Calu3 (cell line): Measurements from ENCODE around the gene S100A10. TPM values are rescaled to one million over a fixed set of nuclear protein-coding genes. Genes with fewer than 3 reads are reported as not detected.

Experiments used
- BruUV-seq: library from RNA; stranded (reverse); fragments of 400-500 nt; replicated peaks from 2 replicates; lab custom pipeline; 2021; lab: Mats Ljungman, UMichigan
- CTCF ChIA-PET: fragments of 300-600 bp; sonication (Branson Sonifier 250); formaldehyde crosslinking; loops from one replicate; lab custom pipeline; 2022; ENCODE audit warnings: antibody characterized with exemption; lab: Charles Lee
- DNase-seq: peaks from one replicate; pipeline ENCODE4 v3.0.0; 2022
- H3K27ac Mint-ChIP-seq: one replicate; pipeline ENCODE4 v1.8.0; 2022; ENCODE audit warnings: mixed read lengths; ENCODE audit not compliant: unreplicated experiment
- H3K27me3 Mint-ChIP-seq: one replicate; pipeline ENCODE4 v1.8.0; 2022; ENCODE audit warnings: mixed read lengths; ENCODE audit not compliant: unreplicated experiment
- H3K36me3 Mint-ChIP-seq: one replicate; pipeline ENCODE4 v1.8.0; 2022; ENCODE audit warnings: mild to moderate bottlenecking, moderate library complexity, mixed read lengths; ENCODE audit not compliant: insufficient read depth, unreplicated experiment
- H3K4me1 Mint-ChIP-seq: one replicate; pipeline ENCODE4 v1.8.0; 2022; ENCODE audit warnings: mild to moderate bottlenecking, low read depth, mixed read lengths; ENCODE audit not compliant: unreplicated experiment
- H3K4me3 Mint-ChIP-seq: one replicate; pipeline ENCODE4 v1.8.0; 2022; ENCODE audit warnings: mild to moderate bottlenecking, low read depth, moderate library complexity, mixed read lengths; ENCODE audit not compliant: unreplicated experiment
- H3K9me3 Mint-ChIP-seq: one replicate; pipeline ENCODE4 v1.8.0; 2022; ENCODE audit warnings: low read depth, mixed read lengths; ENCODE audit not compliant: unreplicated experiment
- intact Hi-C: fragments of 100-400 bp; cut with micrococcal nuclease; formaldehyde crosslinking; loops from one replicate; pipeline ENCODE4 v1.10.0; 2022; ENCODE audit not compliant: unreplicated experiment
- total RNA-seq: library from RNA; stranded (reverse); gene quantifications from 2 replicates; pipeline ENCODE4 v1.2.3, GENCODE V29; 2022
- TF ChIP-seq, protein P1 (sequence below): fragments of 200-600 bp; IDR thresholded peaks from one replicate; pipeline ENCODE4 v1.8.0; 2022; ENCODE audit warnings: antibody characterized with exemption; ENCODE audit not compliant: unreplicated experiment

The S100A10 gene
- total RNA-seq, 1 experiment from 2014 or later: 882 TPM

GRCh38 chr1:151972542-151973248 lies 21.0 kb downstream of the S100A10 start:
- no peaks in the 10 kb centered on the region for H3K27me3 Mint-ChIP-seq
- H3K36me3 Mint-ChIP-seq: peaks cover 18% of the 10 kb centered on the region
- CTCF ChIA-PET: interaction anchor here (0.9 to 1.7 kb wide), 6 partner anchors 16 to 32 kb away, joined by 3 to 9 read pairs (median 5); no protein-coding TSS in a partner anchor
- TF ChIP-seq, protein P1, sequence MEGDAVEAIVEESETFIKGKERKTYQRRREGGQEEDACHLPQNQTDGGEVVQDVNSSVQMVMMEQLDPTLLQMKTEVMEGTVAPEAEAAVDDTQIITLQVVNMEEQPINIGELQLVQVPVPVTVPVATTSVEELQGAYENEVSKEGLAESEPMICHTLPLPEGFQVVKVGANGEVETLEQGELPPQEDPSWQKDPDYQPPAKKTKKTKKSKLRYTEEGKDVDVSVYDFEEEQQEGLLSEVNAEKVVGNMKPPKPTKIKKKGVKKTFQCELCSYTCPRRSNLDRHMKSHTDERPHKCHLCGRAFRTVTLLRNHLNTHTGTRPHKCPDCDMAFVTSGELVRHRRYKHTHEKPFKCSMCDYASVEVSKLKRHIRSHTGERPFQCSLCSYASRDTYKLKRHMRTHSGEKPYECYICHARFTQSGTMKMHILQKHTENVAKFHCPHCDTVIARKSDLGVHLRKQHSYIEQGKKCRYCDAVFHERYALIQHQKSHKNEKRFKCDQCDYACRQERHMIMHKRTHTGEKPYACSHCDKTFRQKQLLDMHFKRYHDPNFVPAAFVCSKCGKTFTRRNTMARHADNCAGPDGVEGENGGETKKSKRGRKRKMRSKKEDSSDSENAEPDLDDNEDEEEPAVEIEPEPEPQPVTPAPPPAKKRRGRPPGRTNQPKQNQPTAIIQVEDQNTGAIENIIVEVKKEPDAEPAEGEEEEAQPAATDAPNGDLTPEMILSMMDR: no peak
- H3K9me3 Mint-ChIP-seq: no peaks in the 10 kb centered on the region
- peak overlapping the region; percentile 67 for H3K4me3 Mint-ChIP-seq
- peaks cover 83% of the 10 kb centered on the region for H3K4me1 Mint-ChIP-seq
- DNase-seq: peak; percentile 66
- BruUV-seq: no TSS peak
- intact Hi-C loops: loop anchor here (2.0 kb wide), 1 partner anchor 16 kb away; no protein-coding TSS in a partner anchor
- H3K27ac Mint-ChIP-seq: peak overlapping the region; percentile 96

DNA sequence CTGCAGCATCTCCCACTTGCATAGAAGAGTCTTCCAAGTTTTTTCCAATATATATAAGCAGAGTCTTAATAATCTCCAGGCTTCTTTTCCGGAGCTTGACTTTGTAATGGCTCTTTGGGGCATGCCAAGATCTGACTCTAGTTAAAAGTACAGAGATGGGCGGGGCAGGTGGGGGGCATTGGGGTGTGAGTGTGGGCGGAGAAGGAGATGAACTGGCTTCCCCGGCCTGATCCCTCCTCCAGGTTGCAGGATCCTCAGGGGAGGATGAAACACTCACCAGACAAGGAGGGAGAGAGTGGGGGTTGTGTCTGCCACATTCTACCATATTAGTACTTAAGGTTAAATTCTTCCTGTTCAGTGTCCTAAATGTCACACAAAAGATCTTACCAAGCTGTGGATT lies 23.0 kb downstream of the S100A10 start:
- Mint-ChIP-seq H3K4me1 (peaks cover 68% of the 10 kb centered on the region), H3K9me3 (no peaks in the 10 kb centered on the region), H3K36me3 (peaks cover 7% of the 10 kb centered on the region), H3K4me3 (no peak overlapping the region), H3K27me3 (no peaks in the 10 kb centered on the region), H3K27ac (no peak overlapping the region)
- DNase-seq: no peak
- TF ChIP-seq, protein P1: no peak
- no TSS peak for BruUV-seq
- CTCF ChIA-PET: interaction anchor here (1.0 to 5.8 kb wide), 5 partner anchors 25 to 43 kb away, joined by 3 to 146 read pairs (median 9); no protein-coding TSS in a partner anchor
- intact Hi-C loops: no loop called here

DNA sequence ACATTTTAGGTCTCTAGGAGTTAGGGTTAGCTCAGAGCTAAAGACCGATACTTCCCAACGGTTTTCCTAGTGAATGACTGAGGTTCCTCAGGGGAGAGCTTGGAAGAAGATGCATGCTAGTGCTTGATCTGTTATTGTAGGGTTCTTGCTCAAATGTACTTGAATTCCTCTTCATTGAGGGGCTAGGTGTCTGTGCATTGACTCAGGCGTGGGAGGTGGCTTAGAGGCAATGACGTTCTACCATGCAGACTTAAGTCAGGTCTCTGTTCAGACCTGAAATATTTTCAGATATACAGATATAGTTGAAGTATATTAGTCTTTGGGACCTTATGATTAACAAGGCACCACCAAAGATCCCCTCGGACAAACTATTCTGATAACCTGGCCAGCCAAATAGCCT lies 23.5 kb downstream of the S100A10 start:
- Mint-ChIP-seq H3K4me3 (no peak overlapping the region), H3K9me3 (no peaks in the 10 kb centered on the region), H3K27ac (no peak overlapping the region), H3K27me3 (no peaks in the 10 kb centered on the region), H3K4me1 (peaks cover 66% of the 10 kb centered on the region), H3K36me3 (peaks cover 7% of the 10 kb centered on the region)
- TF ChIP-seq, protein P1: no peak
- CTCF ChIA-PET: interaction anchor here (0.8 to 5.8 kb wide), 7 partner anchors 18 to 36 kb away, joined by 3 to 146 read pairs (median 9); no protein-coding TSS in a partner anchor
- TSS peak; percentile 45 for BruUV-seq
- intact Hi-C loops: no loop called here
- DNase-seq: no peak

- BruUV-seq: no TSS peak
- Mint-ChIP-seq H3K27me3 (no peaks in the 10 kb centered on the region), H3K36me3 (peaks cover 7% of the 10 kb centered on the region), H3K9me3 (no peaks in the 10 kb centered on the region), H3K4me3 (no peak overlapping the region), H3K4me1 (peaks cover 54% of the 10 kb centered on the region), H3K27ac (peak overlapping the region; percentile 1)
- no peak for DNase-seq
- CTCF ChIA-PET: interaction anchor here (0.6 to 5.8 kb wide), 14 partner anchors 14 to 1763 kb away, joined by 3 to 146 read pairs (median 10); no protein-coding TSS in a partner anchor
- intact Hi-C loops: loop anchor here (1.0 kb wide), 2 partner anchors 26 to 32 kb away; no protein-coding TSS in a partner anchor
- TF ChIP-seq, protein P1: no peak
Observed at GRCh38 chr1:151968791-151969399, 24.8 kb downstream of the S100A10 start.
